ENCODE measurements around the gene GAR1.

DNA sequence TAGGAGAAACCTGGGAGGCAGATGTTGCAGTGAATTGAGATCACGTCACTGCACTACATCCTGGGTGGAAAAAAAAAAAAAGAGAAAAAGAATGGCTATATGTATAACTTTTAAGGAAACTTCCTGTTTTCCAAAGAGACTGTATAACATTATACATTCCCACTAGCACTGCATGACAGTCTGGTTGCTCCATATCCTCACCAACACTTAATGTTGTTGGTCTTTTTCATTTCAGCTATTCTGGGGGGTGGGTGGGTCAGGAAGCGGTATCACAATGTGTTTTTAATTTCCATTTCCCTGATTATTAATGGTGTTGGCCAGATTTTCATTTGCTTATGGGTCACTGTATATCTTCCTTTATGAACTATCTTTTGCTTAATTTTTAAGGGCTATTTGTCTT is 45.7 kb downstream of the GAR1 start:
- TF ChIP-seq, protein P1, sequence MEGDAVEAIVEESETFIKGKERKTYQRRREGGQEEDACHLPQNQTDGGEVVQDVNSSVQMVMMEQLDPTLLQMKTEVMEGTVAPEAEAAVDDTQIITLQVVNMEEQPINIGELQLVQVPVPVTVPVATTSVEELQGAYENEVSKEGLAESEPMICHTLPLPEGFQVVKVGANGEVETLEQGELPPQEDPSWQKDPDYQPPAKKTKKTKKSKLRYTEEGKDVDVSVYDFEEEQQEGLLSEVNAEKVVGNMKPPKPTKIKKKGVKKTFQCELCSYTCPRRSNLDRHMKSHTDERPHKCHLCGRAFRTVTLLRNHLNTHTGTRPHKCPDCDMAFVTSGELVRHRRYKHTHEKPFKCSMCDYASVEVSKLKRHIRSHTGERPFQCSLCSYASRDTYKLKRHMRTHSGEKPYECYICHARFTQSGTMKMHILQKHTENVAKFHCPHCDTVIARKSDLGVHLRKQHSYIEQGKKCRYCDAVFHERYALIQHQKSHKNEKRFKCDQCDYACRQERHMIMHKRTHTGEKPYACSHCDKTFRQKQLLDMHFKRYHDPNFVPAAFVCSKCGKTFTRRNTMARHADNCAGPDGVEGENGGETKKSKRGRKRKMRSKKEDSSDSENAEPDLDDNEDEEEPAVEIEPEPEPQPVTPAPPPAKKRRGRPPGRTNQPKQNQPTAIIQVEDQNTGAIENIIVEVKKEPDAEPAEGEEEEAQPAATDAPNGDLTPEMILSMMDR (IDR thresholded peaks at IDR 0.05), result no peak
- no peak for TF ChIP-seq EP300 (IDR thresholded peaks at IDR 0.05)
- no peak for TF ChIP-seq POLR2A (IDR thresholded peaks at IDR 0.05)
